ENCODE data around the gene NKX2-4.

GRCh38 chr20:21378259-21378658, 19.1 kb downstream of the NKX2-4 start:
- TF ChIP-seq CTCF (IDR thresholded peaks at IDR 0.05), result no peak
- TF ChIP-seq POLR2A (IDR thresholded peaks at IDR 0.05), result no peak
